ENCODE data around the gene MRLN. TPM values are rescaled to one million over a fixed set of nuclear protein-coding genes. Genes with fewer than 3 reads are reported as not detected.

MRLN gene
- total RNA-seq, 1 donor from 2014 or later, result not detected

DNA sequence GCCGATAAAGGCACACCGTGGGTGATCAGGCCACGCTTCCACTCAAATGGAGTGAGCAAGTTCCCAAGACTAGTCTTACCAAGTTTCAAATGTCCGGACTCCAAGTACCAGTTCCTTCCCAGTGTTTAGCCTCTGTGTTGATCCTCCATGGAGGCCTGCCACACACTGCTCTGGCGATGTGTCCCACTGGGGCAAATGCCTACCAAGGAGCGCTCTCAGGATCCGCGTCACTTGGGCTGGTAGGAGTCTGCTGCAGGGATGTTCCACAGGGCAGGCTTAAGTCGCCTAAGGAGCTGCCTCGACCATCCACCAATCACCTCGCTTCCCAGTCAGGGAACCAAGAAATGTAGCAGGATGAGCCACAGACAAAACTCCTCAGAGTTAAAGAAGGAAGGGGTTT lies 17.4 kb upstream of the MRLN start:
- no peak overlapping the region for H3K4me3 Mint-ChIP-seq
- H3K9me3 ChIP-seq (ENCODE audit: low read depth), result peaks cover 2% of the 10 kb centered on the region
- no peak overlapping the region for H3K4me2 ChIP-seq
- DNase-seq (ENCODE audit: low spot score), result no peak
- H3K27ac Mint-ChIP-seq, result no peak overlapping the region
- no peaks in the 10 kb centered on the region for H3K4me1 ChIP-seq
- no peaks in the 10 kb centered on the region for H3K4me1 Mint-ChIP-seq
- H2AFZ ChIP-seq (replicated peaks), result no peak overlapping the region
- peaks cover 22% of the 10 kb centered on the region for H3K9me3 Mint-ChIP-seq
- H3F3A ChIP-seq (ENCODE audit: low read depth), result no peaks in the 10 kb centered on the region
- no peak for TF ChIP-seq EZH2 (IDR thresholded peaks at IDR 0.05)
- no peak for TF ChIP-seq EZH2phosphoT487 (IDR thresholded peaks at IDR 0.05)
- TF ChIP-seq CTCF (IDR thresholded peaks at IDR 0.05), result no peak
- H3K36me3 ChIP-seq, result no peaks in the 10 kb centered on the region
- no peaks in the 10 kb centered on the region for H3K79me2 ChIP-seq (ENCODE audit: low read depth)
- no peaks in the 10 kb centered on the region for H4K20me1 ChIP-seq (ENCODE audit: low read depth)
- H3K9ac ChIP-seq, result no peak overlapping the region
- H3K4me3 ChIP-seq, result no peak overlapping the region
- H3K27me3 Mint-ChIP-seq (ENCODE audit: insufficient read depth, low read depth), result peaks cover 2% of the 10 kb centered on the region
- no peaks in the 10 kb centered on the region for H3K27me3 ChIP-seq
- no peaks in the 10 kb centered on the region for H3K36me3 Mint-ChIP-seq
- no peak overlapping the region for H3K27ac ChIP-seq

DNA sequence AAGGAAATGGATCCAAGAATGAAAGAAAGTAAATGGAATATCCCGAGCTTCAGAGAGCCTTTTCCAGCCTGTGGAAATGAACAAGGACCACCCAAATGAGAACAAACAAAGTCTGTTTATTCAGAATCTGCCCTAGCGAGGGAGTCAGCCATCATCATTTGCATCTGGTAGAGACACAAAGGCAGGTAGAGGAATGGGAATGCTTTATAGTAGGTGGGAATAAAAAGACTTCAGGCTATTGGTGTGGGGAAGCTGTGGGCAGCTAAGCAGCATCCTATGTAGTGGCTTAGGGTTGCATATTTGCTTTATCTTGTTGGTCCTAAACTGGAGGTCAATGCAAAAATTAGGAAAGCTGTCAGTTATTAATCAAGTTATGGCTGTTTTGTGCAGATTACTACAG lies 9.2 kb upstream of the MRLN start:
- Histone ChIP-seq H3K27me3 (no peaks in the 10 kb centered on the region), H3K9ac (no peak overlapping the region), H4K20me1 (ENCODE audit: low read depth) (no peaks in the 10 kb centered on the region), H3F3A (ENCODE audit: low read depth) (no peaks in the 10 kb centered on the region), H2AFZ (replicated peaks) (no peak overlapping the region), H3K27ac (no peak overlapping the region), H3K36me3 (no peaks in the 10 kb centered on the region), H3K9me3 (ENCODE audit: low read depth) (no peaks in the 10 kb centered on the region), H3K79me2 (ENCODE audit: low read depth) (no peaks in the 10 kb centered on the region), H3K4me2 (no peak overlapping the region), H3K4me3 (no peak overlapping the region), H3K4me1 (no peaks in the 10 kb centered on the region)
- H3K36me3 Mint-ChIP-seq, result no peaks in the 10 kb centered on the region
- no peak for DNase-seq (ENCODE audit: low spot score)
- H3K4me1 Mint-ChIP-seq, result no peaks in the 10 kb centered on the region
- no peak overlapping the region for H3K27ac Mint-ChIP-seq
- H3K27me3 Mint-ChIP-seq (ENCODE audit: insufficient read depth, low read depth), result peaks cover 2% of the 10 kb centered on the region
- no peak overlapping the region for H3K4me3 Mint-ChIP-seq
- no peaks in the 10 kb centered on the region for H3K9me3 Mint-ChIP-seq
- TF ChIP-seq CTCF (IDR thresholded peaks at IDR 0.05) (no peak), EZH2phosphoT487 (IDR thresholded peaks at IDR 0.05) (no peak), EZH2 (IDR thresholded peaks at IDR 0.05) (no peak)

DNA sequence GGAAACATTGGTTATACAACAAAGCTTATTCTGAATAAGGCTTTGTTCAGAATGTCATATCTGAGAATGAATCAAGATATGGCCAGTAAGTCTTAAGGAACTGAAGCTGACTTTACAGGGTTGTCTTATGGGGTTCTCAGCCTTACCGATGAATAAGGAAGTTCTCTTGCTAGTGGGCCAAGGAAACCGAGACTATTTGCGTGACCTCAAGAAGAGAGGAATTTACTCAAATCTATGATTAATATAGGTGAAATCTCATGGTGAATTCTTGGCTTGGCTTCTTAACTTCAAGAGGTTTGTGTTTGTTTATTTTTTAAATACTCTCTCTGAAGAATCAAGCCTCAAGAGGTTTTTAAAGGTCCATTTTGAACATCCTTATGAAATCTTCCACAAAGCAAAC lies 4.7 kb upstream of the MRLN start:
- TF ChIP-seq EZH2 (IDR thresholded peaks at IDR 0.05), result no peak
- no peak for TF ChIP-seq CTCF (IDR thresholded peaks at IDR 0.05)
- no peak for TF ChIP-seq EZH2phosphoT487 (IDR thresholded peaks at IDR 0.05)
- Mint-ChIP-seq H3K36me3 (no peaks in the 10 kb centered on the region), H3K27ac (no peak overlapping the region), H3K4me3 (no peak overlapping the region), H3K9me3 (no peaks in the 10 kb centered on the region), H3K4me1 (peaks cover 4% of the 10 kb centered on the region), H3K27me3 (ENCODE audit: insufficient read depth, low read depth) (peaks cover 5% of the 10 kb centered on the region)
- H3K36me3 ChIP-seq, result no peaks in the 10 kb centered on the region
- H3K4me3 ChIP-seq, result no peak overlapping the region
- no peak overlapping the region for H3K27ac ChIP-seq
- H3K9me3 ChIP-seq (ENCODE audit: low read depth), result no peaks in the 10 kb centered on the region
- no peaks in the 10 kb centered on the region for H3K4me1 ChIP-seq
- no peaks in the 10 kb centered on the region for H4K20me1 ChIP-seq (ENCODE audit: low read depth)
- no peak overlapping the region for H2AFZ ChIP-seq (replicated peaks)
- no peaks in the 10 kb centered on the region for H3F3A ChIP-seq (ENCODE audit: low read depth)
- no peaks in the 10 kb centered on the region for H3K79me2 ChIP-seq (ENCODE audit: low read depth)
- DNase-seq (ENCODE audit: low spot score), result no peak
- H3K9ac ChIP-seq, result no peak overlapping the region
- no peaks in the 10 kb centered on the region for H3K27me3 ChIP-seq
- no peak overlapping the region for H3K4me2 ChIP-seq

Measured in neural progenitor cell (in vitro differentiated cells).